Gastroesophageal sphincter (tissue), 3 donors: ENCODE data around the gene FAIM.

Source experiments
- CTCF ChIP-seq, 4 experiments: fragments of 200-600 bp in 2 of 4; fragments of 450-650 bp in 2 of 4; sonication (generic) in 1 of 4; IDR thresholded peaks; one replicate each; pipeline ENCODE4 v1.5.1; 2017 to 2019; ENCODE audit warnings: antibody characterized with exemption in 4 of 4, mild to moderate bottlenecking in 2 of 4, moderate library complexity in 2 of 4
- EP300 ChIP-seq: sonication (generic); formaldehyde crosslinking; IDR thresholded peaks from one replicate; pipeline ENCODE4 v1.6.1; 2017; ENCODE audit warnings: antibody characterized with exemption, mild to moderate bottlenecking
- POLR2A ChIP-seq, 2 donors: fragments of 450-650 bp; IDR thresholded peaks; one replicate each; pipeline ENCODE4 v1.6.1; 2017; ENCODE audit warnings: antibody characterized with exemption in 2 of 2, mild to moderate bottlenecking in 2 of 2, moderate library complexity in 1 of 2
- POLR2AphosphoS5 ChIP-seq: sonication (generic); formaldehyde crosslinking; IDR thresholded peaks from one replicate; pipeline ENCODE4 v1.6.1; 2017; ENCODE audit warnings: antibody characterized with exemption

GRCh38 chr3:138638641-138639040 is 30.1 kb downstream of the FAIM start:
- TF ChIP-seq CTCF (IDR thresholded peaks at IDR 0.05): no peak
- TF ChIP-seq POLR2AphosphoS5: no peak
- TF ChIP-seq POLR2A (IDR thresholded peaks at IDR 0.05): no peak
- no peak for TF ChIP-seq EP300
